ENCODE data around the gene RXFP4. TPM values are rescaled to one million over a fixed set of nuclear protein-coding genes. Genes with fewer than 3 reads are reported as not detected.

The RXFP4 gene
- total and polyA plus RNA-seq, 2 of the 13 experiments (the other 11 are each of a cell fraction or from before 2014, with no cell fraction given), result 0.38 to 1.4 TPM

GRCh38 chr1:155934097-155934935 is 7.1 kb upstream of the RXFP4 start, which contains the start of gene KHDC4 (continued):
- TF ChIP-seq U2AF1 (optimal IDR thresholded peaks at IDR 0.05; ENCODE audit: low read depth, low read length) (no peak), ZNF776 (CRISPR knock-in tag; IDR thresholded peaks at IDR 0.05) (no peak), KLF12 (CRISPR knock-in tag; IDR thresholded peaks at IDR 0.05; ENCODE audit: borderline replicate concordance) (no peak), SYNCRIP (IDR thresholded peaks at IDR 0.05; ENCODE audit: insufficient read depth, low read depth, low read length) (no peak), AKNA (CRISPR knock-in tag; IDR thresholded peaks at IDR 0.05; ENCODE audit: borderline replicate concordance) (no peak), YEATS2 (CRISPR knock-in tag; IDR thresholded peaks at IDR 0.05; ENCODE audit: borderline replicate concordance) (peak; percentile 92), BATF2 (CRISPR knock-in tag; IDR thresholded peaks at IDR 0.05) (peak; percentile 81; the same call in 1 of the 2 replicates), SIN3A (IDR thresholded peaks at IDR 0.05; ENCODE audit: borderline replicate concordance, low read depth, low read length) (peak; percentile 61; the same call in 1 of the 2 replicates), POLR2A (IDR thresholded peaks at IDR 0.05; ENCODE audit: insufficient read depth in 1 of 2, low read depth in 2 of 2, low read length in 2 of 2) (peak; percentile 95 to 97), NCOA1 (CRISPR knock-in tag; IDR thresholded peaks at IDR 0.05) (0 out of 2 replicates have a peak, but pooled peaks have one; percentile 20), FOXO1 (CRISPR knock-in tag; IDR thresholded peaks at IDR 0.05) (no peak), SP2 (CRISPR knock-in tag; IDR thresholded peaks at IDR 0.05) (peak; percentile 94), ZBTB43 (CRISPR knock-in tag; conservative IDR thresholded peaks at IDR 0.05) (no peak), HMG20A (CRISPR knock-in tag; IDR thresholded peaks at IDR 0.05; ENCODE audit: borderline replicate concordance) (no peak), ZNF503 (CRISPR knock-in tag; IDR thresholded peaks at IDR 0.05) (peak; percentile 37; the same call in 1 of the 2 replicates), ZNF468 (CRISPR knock-in tag; IDR thresholded peaks at IDR 0.05) (no peak), ZNF232 (CRISPR knock-in tag; IDR thresholded peaks at IDR 0.05; ENCODE audit: borderline replicate concordance) (peak; percentile 40; the same call in 1 of the 2 replicates), ZNF619 (CRISPR knock-in tag; IDR thresholded peaks at IDR 0.05) (no peak), ZNF180 (CRISPR knock-in tag; IDR thresholded peaks at IDR 0.05; ENCODE audit: borderline replicate concordance, low read depth) (no peak), RORA (CRISPR knock-in tag; IDR thresholded peaks at IDR 0.05) (no peak), ZNF225 (CRISPR knock-in tag; IDR thresholded peaks at IDR 0.05) (peak; percentile 87)

All from HepG2 (cell line).